SU-DHL-6 (cell line): ENCODE data around the gene GRAMD1B.

Source experiments
- EZH2phosphoT487 ChIP-seq: fragments of 200-600 bp; sonication (generic), shearing (Covaris generic); conservative IDR thresholded peaks from 2 replicates; pipeline ENCODE4 v1.6.1; 2018; ENCODE audit warnings: mild to moderate bottlenecking, antibody characterized with exemption, low read length, moderate library complexity, mixed read lengths
- TF ChIP-seq, protein P1 (sequence below): fragments of 200-600 bp; sonication (generic); IDR thresholded peaks from one replicate; pipeline ENCODE4 v1.5.1; 2017; ENCODE audit warnings: antibody characterized with exemption, mild to moderate bottlenecking, low read length, moderate library complexity; ENCODE audit not compliant: insufficient read depth, poor library complexity, severe bottlenecking

- TF ChIP-seq, protein P1, sequence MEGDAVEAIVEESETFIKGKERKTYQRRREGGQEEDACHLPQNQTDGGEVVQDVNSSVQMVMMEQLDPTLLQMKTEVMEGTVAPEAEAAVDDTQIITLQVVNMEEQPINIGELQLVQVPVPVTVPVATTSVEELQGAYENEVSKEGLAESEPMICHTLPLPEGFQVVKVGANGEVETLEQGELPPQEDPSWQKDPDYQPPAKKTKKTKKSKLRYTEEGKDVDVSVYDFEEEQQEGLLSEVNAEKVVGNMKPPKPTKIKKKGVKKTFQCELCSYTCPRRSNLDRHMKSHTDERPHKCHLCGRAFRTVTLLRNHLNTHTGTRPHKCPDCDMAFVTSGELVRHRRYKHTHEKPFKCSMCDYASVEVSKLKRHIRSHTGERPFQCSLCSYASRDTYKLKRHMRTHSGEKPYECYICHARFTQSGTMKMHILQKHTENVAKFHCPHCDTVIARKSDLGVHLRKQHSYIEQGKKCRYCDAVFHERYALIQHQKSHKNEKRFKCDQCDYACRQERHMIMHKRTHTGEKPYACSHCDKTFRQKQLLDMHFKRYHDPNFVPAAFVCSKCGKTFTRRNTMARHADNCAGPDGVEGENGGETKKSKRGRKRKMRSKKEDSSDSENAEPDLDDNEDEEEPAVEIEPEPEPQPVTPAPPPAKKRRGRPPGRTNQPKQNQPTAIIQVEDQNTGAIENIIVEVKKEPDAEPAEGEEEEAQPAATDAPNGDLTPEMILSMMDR: no peak
- no peak for TF ChIP-seq EZH2phosphoT487
Observed at GRCh38 chr11:123427405-123427804, 2.7 kb upstream of the GRAMD1B start.
